Measurements from ENCODE around the gene NDUFA1. TPM values are rescaled to one million over a fixed set of nuclear protein-coding genes. Genes with fewer than 3 reads are reported as not detected.

The NDUFA1 gene
- total and polyA plus RNA-seq, 2 of the 13 experiments (the other 11 are each of a cell fraction or from before 2014, with no cell fraction given) = 150 to 167 TPM

- TF ChIP-seq ZNF318 (CRISPR knock-in tag; IDR thresholded peaks at IDR 0.05) (no peak), ZFY (CRISPR knock-in tag; IDR thresholded peaks at IDR 0.05) (peak; percentile 43), SIN3B (IDR thresholded peaks at IDR 0.05; ENCODE audit: low read length) (no peak), YEATS2 (CRISPR knock-in tag; IDR thresholded peaks at IDR 0.05; ENCODE audit: borderline replicate concordance) (peak; percentile 65; the same call in 1 of the 2 replicates), PHF20 (CRISPR knock-in tag; IDR thresholded peaks at IDR 0.05) (no peak), ZNF484 (CRISPR knock-in tag; IDR thresholded peaks at IDR 0.05; ENCODE audit: borderline replicate concordance, low read depth) (no peak), POLR2A (IDR thresholded peaks at IDR 0.05; ENCODE audit: insufficient read depth in 1 of 2, low read depth in 2 of 2, low read length in 2 of 2) (peak; percentile 55 to 72; a peak in 3 of 4 replicates), ZNF224 (CRISPR knock-in tag; IDR thresholded peaks at IDR 0.05) (no peak), TBP (CRISPR knock-in tag; IDR thresholded peaks at IDR 0.05) (no peak), MTF2 (CRISPR knock-in tag; IDR thresholded peaks at IDR 0.05; ENCODE audit: borderline replicate concordance) (no peak), KMT2A (CRISPR knock-in tag; IDR thresholded peaks at IDR 0.05) (no peak), ARNT (IDR thresholded peaks at IDR 0.05) (no peak), RARG (CRISPR knock-in tag; IDR thresholded peaks at IDR 0.05; ENCODE audit: low read depth) (no peak), SRSF9 (IDR thresholded peaks at IDR 0.05; ENCODE audit: borderline replicate concordance, insufficient read depth, low read depth, low read length, poor library complexity, severe bottlenecking) (no peak), SYNCRIP (IDR thresholded peaks at IDR 0.05; ENCODE audit: insufficient read depth, low read depth, low read length) (no peak), NFYB (CRISPR knock-in tag; IDR thresholded peaks at IDR 0.05) (peak; percentile 96), ZNF772 (CRISPR knock-in tag; IDR thresholded peaks at IDR 0.05) (0 out of 2 replicates have a peak, but pooled peaks have one; percentile 26), ZNF552 (CRISPR knock-in tag; IDR thresholded peaks at IDR 0.05; ENCODE audit: borderline replicate concordance) (no peak), E2F1 (CRISPR knock-in tag; IDR thresholded peaks at IDR 0.05) (no peak)
Observed at GRCh38 chrX:119885554-119886428, 14.2 kb downstream of the NDUFA1 start (continued).

Measured in HepG2 (cell line).